Measurements from ENCODE around the gene APC2.
"Not testable (repeated sequence)": the region's sequence is repeated elsewhere in the genome, so short reads cannot be mapped to it uniquely, and the experiment has no call there.

Gene APC2

DNA sequence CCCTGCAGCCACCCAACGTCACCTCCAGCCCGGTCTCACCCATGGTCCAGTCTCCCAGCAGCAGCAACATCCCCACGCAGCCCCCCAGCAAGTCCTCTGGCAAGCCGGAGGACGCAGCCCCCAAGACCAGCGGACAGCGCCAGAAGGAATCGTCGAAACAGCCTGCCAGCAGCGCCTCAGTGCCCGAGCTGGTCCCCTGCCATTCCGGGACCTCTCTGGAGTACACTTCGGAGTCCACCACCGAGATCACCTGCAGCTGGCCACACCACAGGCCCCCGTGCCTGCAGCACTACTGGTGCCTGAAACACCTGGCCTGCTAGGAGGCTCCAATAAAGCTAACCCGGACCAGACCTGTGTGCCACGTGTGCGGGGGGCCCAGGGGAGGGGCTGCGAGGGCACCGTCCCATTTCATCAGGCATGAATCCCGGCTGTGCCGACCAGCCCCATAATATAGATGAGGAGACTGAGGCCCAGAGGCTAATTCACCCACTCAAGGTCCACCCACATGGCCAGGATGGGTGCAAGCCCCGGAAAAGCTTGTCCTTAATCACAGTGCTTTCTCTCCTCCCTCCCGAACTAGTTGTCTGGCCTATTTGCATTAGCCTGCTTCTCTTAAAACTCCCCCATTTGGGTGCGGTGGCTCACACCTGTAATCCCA lies 47.8 kb downstream of the APC2 start:
- no peak for DNase-seq

DNA sequence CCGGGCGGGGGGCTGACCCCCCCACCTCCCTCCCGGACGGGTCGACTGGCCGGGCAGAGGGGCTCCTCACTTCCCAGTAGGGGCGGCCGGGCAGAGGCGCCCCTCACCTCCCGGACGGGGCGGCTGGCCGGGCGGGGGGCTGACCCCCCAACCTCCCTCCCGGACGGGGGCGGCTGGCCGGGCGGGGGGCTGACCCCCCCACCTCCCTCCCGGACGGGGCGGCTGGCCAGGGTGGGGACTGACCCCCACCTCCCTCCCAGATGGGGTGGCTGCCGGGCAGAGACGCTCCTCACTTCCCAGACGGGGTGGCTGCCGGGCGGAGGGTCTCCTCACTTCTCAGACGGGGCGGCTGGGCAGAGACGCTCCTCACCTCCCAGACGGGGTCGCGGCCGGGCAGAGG lies 49.3 kb downstream of the APC2 start:
- DNase-seq: not testable (repeated sequence)

DNA sequence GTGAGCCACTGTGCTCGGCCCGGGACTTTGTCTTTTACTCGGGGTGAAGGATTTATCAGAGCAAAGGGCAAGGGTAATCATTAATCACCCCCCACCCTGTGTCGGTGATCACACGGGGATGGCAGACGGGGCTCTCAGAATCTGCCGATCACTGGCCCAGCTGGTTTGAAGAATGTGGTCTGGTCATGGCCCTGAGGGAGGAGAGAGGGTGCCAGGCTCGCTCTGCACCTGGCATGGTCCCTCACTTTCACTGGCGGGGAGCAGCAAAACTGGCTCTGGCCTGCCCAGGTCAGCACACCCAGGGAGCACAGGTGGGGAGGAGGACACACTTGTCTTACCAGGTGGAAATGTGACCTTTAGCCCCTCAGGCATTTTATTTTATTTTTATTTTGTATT lies 51.3 kb downstream of the APC2 start:
- DNase-seq: no peak

DNA sequence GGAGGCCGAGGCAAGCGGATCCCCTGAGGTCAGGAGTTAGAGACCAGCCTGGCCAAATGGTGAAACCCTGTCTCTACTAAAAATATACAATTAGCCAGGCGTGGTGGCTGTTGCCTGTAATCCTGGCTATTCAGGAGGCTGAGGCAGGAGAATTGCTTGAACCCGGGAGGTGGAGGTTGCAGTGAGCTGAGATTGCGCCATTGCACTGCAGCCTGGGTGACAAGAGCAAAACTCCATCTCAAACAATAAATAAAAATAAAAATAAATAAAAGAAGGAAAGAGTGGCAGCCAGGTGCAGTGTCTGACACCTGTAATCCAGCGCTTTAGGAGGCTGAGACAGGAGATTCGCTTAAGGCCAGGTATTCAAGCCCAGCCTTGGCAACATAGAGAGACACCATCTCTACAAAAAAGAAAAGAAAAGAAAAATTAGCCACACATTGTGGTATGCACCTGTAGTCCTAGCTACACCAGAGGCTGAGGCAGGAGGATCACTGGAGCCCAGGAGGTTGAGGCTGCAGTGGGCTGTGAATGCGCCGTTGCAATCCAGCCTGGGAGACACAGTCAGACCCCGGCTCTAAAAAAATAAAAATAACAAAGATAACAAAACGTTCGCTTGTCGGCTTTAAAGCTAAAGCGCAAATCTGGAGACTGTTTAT lies 52.6 kb downstream of the APC2 start:
- no peak for DNase-seq

DNA sequence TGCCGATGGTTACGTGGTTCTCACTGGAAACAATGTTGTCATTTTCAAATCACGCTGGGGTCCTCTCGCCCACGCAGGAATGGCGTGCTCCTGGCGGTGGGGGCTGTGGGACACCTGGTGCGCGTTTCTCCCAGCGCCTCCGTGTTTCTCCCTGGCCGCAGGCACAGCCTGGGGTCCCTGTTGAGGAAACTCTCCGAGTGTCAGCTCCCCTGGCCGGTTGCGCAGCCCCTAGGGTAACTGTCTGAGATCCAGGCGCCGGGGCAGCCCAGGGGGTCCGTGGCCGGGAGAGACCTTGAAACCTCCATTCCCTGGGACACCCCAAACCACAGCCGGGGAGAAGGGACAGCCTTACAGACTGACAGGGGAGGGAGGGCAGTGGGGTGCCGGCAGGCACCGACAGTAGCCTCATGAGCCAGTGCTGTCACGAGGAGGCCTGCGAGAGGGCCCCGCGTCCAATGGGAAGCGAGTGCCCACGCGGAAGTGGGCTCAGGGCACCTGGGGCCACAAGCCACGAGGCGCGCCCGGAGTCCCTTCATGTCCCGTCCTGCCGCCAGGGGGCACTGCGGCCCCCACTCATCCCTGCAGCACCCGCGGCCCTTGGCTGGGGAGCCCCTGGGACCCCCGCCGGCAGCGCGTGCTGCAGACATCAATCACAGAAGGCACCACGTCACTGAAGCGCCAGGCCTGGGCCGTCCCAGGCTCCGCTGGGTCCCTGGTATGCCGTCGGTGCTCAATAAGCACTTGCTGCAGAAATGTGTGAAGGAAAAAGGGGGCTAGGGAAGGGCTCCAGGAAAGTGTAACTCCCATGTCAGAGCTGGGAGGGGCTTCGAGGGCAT lies 53.4 kb downstream of the APC2 start:
- peak; percentile 28 to 56 (median 38) for DNase-seq

DNA sequence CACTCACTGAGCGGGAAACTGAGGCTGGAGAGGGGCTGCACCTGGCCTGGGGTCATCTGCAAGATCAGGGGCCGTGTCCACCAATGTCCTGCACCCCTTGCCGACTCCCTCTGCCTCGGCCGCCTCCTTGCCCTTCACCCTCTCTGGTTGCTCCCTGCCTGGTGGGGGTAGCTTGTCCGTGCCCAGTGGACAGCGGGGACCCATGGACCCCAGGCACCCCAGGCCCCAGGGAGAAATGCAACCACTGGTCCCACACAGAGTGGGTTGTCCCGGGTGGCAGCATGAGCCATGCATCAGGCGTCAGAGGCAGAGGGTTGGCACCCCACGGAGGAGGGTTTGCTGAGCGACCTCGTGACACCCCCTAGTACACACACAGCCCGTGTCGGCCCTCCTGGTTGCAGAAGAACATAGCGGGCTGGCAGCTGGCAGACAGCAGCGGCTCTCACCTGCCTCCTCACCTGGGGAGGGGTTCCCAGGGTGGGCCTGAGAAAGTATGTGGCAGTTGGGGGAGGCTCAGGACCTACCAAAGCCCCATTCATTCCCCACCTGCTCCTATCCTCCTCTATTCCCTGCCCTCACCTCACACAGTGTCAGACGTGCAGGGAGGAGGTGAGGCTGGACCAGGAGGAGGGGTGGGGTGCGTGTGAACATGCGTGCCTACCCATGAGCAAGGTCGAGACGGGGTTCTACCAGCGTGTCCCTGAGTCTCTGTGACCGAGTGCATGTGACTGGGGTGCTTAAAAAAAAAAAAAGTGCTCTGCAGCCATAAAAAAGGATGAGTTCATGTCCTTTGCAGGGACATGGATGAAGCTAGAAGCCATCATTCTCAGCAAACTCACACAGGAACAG lies 54.2 kb downstream of the APC2 start:
- no peak for DNase-seq

DNA sequence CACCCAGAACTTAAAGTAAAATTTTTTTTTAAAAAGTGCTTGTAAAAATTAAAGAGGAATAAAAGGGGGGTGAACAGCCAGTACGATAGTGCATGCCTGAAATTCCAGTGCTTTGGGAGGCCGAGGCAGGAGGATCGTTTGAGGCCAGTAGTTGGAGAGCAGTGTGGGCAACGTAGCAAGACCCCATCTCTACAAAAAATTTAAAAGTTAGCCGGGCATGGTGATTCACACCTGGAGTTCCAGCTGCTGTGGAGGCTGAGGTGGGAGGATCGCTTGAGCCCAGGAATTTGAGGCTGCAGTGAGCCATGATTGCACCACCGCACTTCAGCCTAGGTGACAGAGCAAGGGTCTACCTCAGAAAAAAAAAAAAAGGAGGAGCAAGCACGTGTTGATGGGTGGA lies 55.1 kb downstream of the APC2 start:
- DNase-seq: no peak

DNA sequence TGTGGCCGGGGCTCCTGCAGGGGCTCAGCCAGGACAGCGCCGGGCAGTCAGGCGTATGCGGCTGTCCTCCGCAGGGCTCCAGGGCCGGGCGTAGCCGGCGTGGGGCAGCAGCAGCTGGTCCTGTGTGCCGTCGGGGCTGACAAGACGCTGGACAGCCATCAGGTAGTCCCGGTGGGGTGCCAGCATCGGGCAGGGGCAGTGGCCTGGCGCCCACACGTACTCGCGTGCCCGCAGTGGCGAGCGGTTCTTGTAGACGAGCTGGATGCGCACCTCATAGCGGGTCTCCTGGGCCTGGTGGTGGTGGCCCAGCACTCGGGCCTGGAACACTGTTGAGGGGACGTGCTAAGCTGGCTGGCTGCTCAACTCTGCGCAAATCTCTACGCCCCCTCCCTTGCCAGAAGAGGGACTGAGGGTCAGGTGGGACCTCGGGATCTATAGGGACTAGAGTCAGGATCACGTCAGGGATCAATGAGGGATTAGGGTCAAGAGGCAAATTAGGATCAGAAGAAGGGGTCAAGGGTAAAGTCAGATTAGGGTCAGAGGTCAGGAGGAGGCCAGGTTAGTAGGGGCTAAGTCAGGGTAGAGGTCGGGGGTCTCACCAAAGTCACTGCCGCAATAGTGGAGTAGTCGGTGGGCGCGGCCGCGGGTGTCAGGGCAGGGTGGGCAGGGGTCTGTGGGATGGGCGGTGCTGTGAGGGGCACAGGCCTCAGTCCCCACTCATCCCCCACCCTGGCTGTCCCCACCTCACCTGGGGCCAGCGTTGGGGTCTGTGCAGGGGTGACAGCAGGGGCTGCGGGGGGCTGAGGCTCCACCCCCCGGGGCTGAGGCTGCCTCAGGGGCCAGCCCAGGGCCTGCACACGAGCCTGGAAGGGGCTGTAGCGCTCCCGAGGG lies 56.3 kb downstream of the APC2 start:
- no peak for DNase-seq

DNA sequence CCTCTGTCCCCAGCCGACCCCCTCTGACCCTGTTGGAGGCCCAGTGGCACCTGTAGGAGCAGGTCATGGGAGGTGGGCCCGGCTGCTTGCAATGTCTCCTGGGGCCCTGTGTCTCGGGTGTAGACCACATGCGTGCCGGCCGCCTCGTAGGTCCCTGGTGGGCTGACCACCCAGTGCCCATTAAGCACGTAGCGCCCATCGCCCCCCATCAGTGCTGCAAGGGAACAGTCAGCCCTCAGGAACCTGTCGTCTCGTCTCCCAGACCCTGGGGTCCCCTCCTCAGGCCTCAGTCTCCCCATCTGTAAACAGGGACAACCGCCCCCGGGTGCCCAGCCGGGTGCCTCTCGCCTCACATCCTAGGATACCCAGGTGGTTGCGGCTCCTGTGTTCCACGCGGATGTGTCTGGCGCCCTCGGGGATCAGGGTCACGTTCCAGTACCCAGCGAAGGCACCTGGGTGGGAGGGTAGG lies 57.3 kb downstream of the APC2 start:
- DNase-seq: no peak

DNA sequence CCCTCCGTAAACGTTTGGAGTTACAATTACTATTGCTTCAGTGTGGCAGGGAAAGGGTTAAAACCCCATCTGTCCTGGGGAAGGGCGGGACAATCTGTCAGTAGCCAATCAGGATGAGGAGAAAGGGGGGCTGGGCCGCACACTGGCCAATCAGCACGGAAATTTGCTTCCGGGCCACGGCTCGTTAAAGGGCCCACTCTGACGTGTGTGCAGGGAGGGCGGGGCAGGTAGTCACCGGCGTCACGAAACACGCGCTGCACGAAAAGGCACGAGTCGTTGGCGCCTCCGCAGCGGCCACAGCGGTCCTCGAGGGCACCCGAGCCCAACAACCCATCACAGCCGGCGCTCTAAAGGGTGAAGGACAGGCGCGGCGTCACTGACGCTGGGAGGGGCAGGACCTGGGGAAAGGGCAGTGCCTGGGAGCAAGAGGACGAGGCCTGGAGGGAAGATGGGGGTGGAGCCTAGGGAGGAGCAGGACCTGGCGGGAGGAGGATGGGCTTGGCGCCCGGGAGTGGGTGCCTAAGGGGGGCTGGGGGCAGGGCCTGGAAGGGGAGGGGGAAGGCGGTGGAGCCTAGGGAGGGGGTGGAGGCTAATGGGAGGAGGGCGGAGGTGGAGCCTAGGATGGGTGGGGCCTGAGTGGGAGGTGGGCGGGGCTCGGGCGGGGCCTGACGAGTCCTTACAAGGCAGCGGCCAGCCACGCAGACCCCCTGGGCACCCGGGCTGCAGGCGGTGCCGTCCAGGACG lies 58.0 kb downstream of the APC2 start:
- DNase-seq: peak; percentile 72 to 88 (median 78)

DNA sequence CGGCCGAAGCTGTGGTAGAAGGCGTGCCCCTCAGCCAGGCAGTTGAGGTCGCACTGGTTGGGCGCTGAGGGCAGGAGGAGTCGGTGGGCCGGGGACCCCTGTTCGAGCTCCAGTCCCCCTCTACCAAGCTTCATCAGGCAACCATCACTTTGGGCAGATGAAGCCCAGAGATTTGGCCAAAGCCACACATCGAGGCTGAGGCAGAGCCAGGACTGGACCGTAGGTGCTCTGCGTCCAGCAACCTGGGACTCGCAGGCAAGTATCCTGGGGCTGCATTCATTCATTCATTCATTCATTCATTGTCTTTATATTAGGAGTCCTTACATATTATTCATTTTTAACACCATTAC lies 58.6 kb downstream of the APC2 start:
- DNase-seq: no peak

DNA sequence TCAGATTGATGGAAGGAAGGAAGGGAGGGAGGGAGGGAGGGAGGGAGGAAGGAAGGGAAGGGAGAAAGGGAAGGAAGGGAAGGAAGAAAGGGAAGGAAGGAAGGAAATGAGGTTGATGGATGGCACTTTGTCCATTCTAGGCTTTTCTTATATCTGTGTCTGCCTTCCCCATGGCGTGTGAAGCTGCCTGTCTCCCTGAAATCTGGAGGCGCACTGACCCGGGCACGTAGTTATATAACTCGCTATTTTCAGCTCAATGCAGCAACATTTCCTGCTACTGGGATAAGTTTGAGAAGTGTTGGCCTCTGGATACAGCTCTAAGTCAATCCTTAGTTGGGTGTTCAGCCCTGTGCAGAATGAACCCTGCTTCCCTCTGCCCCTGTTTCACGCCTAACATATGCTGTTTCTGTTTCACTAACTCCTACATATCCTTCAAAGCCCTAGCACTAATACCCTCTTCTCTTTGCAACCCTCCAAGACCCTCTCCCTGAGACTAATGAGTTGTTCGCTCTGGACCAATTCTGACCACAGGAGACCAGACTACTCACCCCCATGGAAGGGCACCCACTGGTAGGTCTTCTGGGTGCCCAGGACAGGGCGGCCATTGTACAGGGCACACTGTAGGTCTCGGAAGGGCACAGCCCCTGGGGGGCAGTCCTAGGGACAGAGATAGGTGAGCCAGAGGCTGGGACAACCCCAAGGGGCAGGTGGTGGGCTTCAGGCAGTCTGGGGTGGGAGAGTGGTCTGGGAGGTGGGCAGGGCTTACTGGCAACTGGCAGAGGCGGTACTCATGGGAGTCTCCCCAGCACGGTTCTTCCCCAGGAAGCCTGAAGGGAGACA lies 59.9 kb downstream of the APC2 start:
- no peak for DNase-seq

DNA sequence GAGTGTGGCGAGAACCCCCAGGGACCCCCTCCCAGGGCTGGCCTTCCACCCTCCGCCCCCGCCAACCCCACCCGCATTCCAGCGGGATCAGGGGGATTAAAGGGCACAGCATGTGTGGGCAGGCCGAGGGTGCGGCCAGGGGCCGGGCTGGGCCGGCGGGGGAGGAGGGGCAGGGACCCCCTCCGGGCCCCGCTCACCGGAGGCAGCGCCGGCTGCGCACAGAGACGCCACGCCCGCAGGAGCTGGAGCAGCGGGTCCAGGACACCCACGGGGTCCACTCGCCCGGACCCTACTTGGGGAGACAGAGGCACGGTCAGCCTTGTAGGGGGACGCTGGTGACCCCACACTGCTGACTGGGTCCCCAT lies 60.5 kb downstream of the APC2 start:
- no peak for DNase-seq

DNA sequence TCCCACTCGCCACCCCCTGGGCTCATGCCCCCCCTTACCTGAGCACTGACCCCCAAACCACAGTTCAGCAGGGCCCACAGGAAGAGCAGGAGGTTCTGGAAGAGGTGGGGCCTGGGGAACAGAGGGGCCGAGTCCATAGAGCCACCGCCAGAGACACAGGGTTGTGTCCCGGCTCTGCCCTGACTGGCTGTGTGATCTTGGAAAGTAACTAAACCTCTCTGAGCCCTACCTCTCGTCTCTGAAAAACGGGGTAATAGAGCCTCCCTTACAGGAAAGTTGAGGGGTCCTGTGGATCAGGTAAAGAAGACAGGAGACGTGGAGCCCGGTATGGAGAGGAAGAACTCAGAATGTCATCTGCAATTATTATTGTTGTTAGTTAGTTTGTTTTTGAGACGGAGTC lies 60.9 kb downstream of the APC2 start:
- no peak for DNase-seq

DNA sequence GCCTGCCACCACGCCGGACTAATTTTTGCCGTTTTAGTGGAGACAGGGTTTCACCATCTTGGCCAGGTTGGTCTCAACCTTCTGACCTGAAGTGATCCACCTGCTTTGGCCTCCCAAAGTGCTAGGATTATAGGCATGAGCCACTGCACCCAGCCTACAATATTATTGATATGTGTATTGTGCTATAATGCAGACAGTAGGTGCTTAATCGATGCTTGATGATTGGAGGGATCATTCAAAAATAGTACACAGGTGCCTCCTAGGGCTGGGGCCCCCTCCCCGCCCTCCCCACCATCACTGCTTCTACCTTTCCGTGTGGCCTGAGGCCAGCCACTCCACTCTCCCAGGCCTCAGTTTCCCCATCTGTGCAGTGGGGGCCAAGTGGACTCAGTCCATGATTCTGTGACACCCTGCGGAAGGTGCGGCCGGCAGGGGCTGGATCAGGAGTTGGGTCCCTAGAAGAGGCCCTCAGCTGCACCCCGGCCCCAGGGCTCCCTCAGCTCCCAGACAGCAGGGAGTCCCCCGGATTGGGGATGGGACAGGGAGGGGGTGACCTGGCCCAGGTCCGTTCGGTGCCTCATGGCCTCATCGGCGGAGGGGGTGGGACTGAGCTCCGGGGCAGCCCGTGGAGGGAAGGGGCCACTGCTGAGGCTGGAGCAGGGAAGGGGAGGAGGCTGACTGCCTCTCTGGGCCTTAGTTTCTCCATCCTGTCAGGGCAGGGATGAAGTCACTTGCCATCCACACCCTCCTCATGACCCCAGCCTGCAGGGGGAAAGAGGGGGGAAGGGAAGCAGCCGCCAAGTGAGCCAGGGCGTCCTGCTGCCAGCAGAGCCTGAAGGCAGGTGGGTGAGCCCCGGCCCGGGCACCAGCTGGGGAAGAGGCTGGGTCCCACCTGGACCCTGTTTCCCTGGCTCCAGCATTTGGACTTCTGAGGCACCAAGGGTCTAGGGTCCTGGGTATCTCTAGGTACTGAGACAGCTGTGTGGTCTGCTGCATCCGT lies 61.7 kb downstream of the APC2 start:
- DNase-seq: no peak

DNA sequence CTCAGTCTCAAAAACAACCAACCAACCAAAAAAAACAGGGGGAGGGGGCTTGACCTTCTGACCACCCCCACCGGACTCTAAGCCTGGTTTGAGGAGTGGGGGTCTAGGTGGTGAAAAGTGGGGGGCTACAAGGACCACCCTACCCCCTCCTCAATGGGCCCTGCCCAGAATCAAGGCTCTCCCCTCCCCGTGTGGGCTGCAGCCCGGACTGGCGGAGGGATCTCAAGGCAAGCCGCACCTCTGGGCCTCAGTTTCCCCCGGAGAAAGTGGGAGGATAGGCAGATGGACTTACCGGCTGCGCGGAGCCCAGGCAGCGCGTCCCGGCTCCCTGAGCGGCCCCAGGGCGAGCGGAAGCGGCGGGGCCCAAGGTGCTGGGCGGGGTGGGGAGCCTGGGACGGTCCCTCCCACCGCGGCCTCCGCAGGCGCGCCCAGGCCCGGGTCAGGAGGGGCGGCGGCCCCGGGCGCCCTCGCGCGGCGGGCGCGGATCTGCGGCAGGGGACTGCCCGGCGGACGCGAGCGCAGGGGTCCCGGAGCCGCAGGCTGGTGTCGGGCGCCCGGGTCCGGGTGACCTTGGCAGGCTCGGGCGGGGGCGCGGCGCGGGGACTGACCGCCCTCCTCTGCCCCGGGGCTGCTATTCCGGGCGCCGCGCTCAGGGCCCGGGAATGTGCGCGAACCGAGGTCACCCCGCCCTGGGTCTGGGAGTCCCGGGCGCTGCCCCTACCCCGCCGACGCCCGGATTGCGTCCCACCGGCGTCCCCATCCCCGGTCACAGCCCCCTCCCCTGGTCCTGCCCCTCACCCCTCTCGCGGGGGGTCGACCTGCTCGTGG lies 63.0 kb downstream of the APC2 start, which contains the start of gene ADAMTSL5:
Gene ADAMTSL5, minus strand, starts transcription at position 349 of the 828 bp plus-strand sequence. CDS start 2,076 bp downstream, outside the sequence.
- peak in 3 of 4 experiments; percentile 23 to 56 (median 33) for DNase-seq

DNA sequence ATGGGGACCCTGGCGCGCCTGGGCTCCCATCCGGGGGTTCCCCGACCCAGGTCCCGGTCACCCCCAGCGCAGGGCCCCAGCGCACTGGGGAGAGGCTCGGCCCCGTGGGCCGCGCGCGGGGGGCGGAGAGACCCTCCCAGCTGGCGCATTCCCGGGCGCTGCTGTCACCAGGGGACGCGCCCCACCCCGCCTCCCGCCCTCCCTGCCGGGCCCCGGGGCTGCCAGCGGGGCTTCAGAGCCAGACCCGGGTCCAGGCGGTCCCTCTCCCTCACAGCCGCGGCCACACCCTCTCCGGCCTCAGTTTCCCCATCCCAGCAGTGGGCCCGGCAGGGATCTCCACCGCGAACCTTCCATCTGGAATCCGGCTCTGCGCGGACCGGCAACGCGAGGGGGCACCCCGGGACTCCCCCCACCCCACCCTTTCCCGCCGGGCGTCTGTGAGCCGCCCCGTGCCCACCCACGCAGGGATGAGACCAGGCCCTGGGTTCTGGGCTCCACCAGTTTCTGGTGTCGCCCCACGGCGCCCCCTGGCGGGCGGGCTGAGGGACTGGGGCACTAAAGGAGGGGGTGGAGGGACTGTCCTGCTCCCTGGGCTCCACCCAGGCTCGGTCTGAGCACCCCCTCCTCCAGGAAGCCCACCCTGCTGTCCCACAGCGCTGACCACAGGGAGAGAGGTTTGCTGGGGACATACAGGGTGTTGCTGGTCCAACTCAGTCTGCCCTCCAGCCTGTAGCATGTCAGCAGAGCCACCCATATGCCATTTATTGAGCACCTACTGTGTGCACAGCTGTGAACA lies 63.8 kb downstream of the APC2 start:
- peak in 3 of 4 experiments; percentile 35 to 64 (median 44) for DNase-seq

Measured in activated naive CD4-positive, alpha-beta T cell (primary cell).